NCI-H748 (cell line): ENCODE measurements around the gene RASL12.
"Not testable (repeated sequence)": the region's sequence is repeated elsewhere in the genome, so short reads cannot be mapped to it uniquely, and the experiment has no call there.

ENCODE experiments used
- DNase-seq: peaks from one replicate; lab custom pipeline; 2025; ENCODE audit not compliant: unreplicated experiment; lab: John Stamatoyannopoulos, UW

The RASL12 gene

DNA sequence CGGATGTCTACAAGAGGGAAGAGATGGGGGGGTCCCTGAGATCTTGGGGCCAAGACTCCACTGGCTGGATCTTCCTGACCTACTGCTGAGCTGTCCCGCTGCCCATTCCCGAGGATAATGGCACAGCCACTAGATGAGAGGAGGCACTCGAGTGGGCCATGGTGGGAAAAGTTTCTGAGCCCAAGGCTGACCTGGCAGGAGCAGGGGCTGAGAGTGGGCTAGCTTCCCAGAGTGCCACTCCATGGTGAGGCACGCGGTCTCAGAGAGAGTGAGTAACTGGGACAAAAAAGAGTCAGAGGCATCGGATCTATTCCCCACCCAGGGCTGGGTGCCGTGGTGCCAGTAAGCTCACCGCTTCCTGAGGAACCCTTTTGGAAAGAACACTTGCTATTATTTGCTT is 11.7 kb downstream of the RASL12 start:
- no peak for DNase-seq

DNA sequence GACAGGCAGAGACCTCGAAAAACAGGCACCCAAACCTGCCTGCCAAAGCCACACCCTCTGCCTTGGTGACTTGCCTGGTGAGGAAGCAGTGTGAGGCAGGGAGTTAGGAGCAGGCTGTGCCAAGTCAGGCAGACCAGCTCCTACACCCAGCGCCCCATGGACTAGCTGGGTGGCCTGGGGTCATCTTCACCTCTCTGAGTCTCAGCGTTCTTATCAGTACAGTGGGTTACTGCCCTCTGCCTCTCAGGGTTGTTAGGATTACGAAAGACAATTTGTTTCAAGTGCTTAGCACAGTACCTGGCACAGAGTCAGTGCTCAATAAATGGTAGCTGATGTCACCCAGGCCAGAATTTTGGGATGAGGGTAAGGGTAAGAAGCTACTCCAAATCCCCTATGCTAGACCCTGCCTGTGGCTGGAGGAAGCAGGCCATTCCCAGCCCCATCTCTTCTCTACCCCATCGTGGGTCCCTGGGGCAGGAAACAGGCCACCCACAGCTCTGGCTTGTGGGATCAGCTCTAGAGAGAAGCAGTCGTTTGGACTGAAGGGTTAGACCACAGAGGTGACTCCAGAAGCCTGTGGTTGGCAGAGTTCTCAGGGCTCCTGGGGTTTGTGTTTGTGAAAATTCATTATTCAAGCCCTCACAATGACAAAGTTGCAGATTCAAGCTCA is 12.5 kb downstream of the RASL12 start:
- DNase-seq, result no peak

DNA sequence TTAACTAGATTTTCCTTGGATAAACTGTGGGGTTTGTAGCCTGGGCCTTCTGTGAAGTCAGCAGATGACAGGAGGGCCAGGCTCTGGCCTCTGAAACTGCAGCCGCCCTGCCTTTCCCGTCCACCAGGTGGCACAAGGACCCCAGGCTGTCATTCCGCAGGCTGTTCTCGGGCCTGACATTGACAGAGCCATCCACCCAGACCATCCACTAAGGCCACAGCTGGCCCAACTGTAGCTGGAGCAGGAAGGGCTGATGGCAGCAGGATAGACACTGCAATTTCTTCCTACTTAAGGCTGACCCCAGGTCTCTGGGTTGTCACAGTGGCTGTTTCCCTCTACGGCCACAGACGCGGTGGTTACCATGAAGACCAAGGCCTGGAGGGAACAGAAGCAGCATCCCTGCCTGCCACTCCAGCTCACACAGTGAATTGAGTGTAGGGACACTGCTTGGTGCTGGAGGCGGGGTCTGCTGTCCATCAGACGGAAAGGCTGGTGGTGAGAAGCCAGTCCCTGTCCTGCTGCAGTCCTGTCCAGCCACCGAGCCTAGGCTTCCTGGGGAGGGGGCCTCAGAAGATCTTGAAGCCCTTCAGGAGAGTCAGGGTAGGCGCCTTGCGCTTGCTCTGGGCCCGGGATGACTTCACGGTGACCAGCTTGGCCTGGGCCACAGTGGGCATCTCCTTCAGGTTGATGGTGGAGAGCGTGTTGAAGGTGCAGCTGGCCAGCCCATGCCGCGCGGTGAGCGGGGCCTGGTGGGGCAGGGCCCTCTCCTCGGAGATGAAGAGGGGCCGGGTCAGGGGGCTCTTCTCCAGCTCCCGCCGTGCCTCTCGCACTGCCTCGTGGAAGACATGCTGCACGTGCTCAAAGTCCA is 13.2 kb downstream of the RASL12 start:
- peak; percentile 52 for DNase-seq

DNA sequence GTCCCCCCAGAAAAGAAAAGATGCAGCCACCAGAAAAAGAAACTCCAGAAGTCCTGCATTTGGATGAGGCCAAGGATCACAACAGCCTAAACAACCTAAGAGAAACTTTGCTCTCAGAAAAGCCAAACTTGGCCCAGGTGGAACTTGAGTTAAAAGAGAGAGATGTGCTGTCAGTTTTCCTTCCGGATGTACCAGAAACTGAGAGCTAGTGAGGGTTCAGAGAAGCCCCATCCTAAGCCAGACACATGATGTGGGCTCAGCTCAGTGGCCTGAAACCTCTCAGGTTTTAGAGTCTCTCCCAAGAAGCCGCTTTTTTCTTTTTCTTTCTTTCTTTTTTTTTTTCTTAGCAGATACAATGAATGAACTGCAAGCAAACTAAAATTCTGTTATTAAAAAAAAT is 14.8 kb downstream of the RASL12 start:
- DNase-seq, result no peak

DNA sequence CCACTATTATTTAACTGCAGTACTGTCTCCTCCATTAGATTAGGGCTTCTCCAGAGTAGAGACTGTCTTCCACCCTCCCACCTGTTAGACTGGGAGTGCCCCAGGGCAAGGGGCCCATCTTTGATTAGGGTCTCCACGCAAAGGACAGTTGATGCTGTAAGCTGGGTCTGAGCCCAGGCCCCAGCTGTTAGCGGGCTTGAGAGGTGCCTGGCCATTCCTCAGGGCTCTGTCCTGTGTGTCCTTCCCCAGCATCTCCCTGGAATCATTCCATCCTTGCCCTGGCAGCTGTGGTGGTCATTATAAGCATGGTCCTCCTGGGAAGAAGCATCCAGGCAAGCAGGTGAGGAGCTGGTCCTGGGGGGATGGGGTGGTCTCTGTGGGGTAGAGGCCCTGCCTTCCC is 16.5 kb downstream of the RASL12 start:
- DNase-seq, result no peak

DNA sequence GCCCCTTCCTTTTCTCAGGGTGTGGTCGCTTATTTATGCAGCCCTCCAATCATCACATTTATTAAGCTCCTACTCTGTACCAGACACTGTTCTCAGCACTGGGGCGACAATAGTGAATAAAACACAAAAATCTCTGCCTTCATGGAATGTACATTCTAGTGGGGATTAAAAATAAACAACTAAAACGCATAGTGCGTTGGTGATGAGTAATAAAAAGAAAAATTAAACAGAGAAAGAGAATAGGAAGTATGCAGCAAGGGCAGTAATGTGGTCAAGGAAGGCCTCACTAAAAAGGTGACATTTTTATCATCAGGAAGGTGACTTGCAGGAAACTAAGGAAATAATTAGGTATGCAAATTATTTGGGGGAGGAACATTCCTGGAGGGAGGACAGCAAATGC is 17.5 kb downstream of the RASL12 start:
- no peak for DNase-seq

DNA sequence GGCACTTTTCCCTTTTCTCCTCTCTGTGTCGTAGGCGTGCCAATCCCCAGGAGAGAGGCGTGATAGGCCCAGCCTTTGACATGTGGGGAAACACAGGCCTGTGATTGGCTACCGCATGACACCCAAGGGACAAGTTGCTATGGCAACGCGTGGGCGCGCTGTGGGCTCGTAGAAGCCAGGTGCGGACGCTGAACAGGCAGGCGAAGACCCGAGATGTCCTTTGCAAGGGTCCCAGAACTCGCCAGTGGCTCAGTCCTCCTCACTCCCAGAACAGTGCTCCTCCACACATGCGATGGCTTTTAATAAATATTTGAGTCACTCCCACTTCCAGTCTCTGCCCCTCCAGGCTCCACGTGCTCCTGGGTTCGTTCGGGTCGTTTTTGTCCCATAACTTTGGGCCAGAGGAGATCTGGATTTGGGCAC is 18.4 kb downstream of the RASL12 start:
- peak; percentile 98 for DNase-seq

DNA sequence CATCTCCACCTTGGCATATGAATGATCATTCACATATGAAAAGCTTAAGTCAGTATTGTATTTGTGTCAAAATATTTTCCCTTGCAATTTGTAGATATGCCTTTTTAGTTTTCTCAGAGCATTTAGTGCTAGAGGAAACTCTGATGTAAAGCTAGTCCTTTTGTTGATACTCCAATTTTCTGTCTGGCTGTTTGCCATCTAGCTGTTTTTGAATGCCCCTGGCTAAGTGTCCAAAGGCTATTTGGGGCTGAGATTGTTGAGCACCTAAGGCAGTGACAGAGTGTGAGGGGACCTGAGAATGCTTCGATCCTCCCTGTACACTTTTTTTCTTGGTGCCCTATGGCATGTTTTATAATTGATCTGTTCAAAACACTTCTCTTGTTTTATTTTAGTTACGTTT is 19.6 kb downstream of the RASL12 start:
- peak; percentile 28 for DNase-seq

DNA sequence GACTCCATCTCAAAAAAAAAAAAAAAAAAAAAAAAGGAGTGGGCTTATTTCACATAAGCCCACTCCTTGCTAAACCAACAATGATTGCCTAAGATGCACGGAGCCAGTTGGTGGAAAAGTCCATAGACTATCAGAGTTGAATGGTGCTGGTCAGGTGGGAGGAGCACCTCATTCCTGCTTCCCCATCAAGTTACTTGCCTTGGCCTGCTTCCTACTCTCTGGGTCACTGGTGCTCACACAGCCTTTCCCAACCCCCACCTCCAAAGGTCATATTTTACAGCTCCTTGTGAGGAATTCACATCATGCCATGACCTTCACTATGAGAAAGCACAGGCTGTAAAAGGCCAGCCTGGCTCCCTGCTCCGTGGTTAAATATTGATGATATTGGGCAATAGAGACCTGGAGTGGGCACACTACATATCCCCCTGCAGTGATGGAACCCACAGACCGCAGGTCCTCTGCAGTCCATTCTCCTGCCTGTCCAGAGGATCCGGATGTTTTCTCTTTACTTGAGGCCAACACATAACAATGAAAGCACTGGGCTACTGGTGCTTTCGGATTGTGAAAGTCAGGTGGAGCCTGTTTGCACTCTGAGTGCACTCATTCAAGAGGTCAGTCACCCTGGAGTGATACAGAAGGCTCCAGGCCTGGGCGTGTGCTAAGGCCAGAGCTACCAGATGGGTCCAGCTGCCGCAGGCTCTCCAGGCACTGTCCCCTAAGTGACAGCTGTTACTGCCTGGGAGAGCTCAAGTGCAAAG is 22.9 kb downstream of the RASL12 start, which contains the start of gene SLC51B:
SLC51B (plus strand) TSS at position 664 of the 758 bp plus-strand sequence. CDS start 4,618 bp downstream, outside the sequence.
- DNase-seq, result peak; percentile 62

DNA sequence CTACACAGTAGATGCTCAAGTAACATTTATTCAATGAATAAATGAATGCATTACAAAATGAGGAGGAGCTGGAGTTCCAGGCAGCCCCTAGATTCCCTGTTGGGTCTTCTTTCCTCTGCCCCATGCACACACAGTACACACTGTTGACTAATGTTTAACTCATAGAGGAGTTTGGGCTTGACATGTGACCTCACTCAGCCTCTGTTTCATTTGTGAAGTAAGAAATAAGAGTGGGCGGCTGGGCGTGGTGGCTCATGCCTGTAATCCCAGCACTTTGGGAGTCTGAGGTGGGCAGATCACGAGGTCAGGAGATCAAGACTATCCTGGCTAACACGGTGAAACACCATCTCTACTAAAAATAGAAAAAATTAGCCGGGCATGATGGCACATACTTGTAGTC is 23.6 kb downstream of the RASL12 start:
- not testable (repeated sequence) for DNase-seq

DNA sequence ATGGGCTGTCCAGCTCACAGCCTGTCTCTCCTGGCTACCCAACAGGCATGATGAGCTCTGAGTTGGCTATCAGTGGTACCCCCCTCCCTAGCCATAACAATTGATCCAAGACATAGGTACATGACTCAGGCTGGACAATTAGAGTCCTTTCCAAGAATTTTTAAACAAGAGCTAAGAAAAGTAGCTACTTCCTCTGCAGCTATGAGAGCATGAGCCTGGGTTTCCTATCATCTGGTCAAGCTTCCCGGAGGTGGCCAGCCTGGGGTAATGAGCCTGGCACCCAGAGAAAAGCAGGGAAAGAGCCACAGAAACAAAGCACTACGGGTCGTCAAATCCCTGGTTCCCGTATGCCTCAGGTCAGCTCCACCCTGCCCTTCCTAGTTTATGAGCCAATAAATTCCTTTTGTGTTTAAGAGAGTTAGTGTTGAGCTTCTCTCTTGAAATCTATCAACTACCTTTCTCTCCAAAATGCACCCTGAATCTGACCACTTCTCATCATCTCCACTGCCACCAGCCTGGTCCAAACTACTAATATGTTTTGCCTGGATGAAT is 24.9 kb downstream of the RASL12 start:
- DNase-seq, result no peak

DNA sequence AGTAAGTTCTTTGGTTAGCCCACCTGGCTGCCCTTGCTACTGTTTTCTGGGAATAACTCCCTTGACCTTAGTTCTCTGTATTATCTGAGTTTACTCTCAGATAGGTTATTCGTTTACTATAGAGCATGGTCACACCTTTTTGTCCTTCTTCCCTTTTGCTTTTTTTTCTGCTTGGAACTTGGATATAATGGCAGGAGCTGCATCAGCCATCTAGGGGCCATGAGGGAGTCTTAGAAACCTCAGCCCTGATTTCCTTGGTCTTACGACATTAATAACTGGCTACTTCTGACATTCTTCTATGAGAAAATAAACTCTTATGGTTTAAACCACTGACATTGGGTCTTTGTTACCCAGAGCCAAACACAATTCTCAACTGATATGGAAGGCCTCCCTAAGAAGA is 26.0 kb downstream of the RASL12 start:
- DNase-seq, result no peak

DNA sequence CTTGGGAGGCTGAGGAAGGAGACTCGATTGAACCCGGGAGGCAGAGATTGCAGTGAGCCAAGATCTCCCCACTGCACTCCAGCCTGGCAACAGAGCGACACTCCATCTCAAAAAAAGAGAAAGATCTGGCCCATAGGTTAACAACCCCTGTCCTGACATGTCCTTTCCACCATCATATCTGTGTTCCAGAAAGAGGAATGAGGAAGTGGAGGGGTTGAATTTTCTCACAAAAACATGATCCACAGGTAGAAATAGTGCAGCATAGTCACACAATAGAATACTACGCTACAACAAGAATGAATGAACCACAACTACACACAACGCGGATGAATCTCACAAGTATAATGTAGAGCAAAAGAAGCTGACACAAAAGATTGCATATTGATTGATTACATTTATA is 27.3 kb downstream of the RASL12 start:
- DNase-seq, result no peak

DNA sequence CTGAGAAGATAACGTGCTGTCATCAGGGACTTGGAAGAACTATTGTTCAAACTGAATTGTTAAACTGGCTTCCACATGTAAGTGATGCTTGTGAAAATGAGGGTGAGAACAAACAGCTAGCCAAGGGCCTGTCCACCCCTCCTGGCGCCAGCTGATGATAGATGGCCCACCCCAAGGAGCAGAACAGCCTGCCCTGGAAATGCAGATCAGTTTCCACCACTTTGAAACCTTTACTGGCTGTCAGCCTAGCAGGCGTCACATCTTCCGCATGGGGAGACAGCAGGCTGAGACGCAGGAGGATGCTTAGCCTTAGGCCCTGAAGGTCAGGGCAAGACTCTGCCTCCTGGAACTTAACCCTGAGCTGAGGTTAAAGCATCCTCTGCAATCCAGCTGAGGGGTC is 29.0 kb downstream of the RASL12 start:
- DNase-seq, result no peak

DNA sequence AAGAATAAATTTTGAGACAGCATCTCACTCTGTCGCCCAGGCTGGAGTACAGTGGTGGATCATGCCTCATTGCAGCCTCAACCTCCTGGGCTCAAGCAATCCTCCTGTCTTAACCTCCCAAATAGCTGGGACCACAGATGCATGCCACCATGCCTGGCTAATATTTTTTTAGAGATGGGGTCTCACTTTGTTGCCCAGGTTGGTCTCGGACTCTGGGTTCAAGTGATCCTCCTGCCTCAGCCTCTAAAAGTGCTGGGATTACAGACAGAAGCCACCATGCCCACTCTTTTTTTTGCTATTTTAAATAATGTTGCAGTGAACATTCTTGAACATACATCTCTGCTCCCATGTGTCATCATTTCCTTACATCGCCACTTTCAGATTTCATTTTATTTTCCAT is 29.4 kb downstream of the RASL12 start:
- DNase-seq, result no peak

DNA sequence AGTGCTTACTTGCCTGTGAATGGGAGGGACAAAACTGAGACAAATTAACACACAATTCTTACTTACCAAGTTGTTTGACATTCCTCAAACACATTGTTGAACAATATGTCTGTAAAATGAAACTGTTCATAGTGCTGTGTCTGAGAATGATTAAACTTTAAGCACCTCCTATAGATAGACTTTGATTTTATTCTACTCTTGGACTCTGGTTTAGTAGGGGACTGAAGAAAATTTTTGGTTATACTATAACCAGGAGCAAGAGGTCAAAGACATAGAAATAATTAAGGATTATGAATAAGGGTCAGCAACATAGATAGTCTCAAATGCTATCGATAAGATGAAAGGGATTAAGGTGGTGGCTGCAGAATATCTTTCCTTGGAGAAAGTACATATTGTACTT is 30.5 kb downstream of the RASL12 start:
- DNase-seq, result no peak

DNA sequence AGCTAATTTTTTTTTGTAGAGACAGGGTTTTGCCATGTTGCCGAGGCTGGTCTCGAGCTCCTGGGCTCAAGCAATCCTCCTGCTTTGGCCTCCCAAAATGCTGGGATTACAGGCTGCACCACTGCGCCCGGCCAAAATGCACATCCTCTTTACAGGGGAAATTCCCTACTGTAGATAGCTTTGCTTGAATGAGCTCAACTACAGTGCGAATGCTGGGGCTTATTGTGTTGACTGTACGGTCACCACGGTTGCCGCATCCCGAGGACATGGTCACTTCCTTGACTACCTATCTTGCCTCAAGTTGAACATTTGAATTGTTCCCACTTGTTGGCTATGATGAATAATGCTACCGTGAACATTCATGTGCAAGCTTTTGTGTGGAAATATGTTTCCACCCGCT is 33.1 kb downstream of the RASL12 start:
- no peak for DNase-seq

DNA sequence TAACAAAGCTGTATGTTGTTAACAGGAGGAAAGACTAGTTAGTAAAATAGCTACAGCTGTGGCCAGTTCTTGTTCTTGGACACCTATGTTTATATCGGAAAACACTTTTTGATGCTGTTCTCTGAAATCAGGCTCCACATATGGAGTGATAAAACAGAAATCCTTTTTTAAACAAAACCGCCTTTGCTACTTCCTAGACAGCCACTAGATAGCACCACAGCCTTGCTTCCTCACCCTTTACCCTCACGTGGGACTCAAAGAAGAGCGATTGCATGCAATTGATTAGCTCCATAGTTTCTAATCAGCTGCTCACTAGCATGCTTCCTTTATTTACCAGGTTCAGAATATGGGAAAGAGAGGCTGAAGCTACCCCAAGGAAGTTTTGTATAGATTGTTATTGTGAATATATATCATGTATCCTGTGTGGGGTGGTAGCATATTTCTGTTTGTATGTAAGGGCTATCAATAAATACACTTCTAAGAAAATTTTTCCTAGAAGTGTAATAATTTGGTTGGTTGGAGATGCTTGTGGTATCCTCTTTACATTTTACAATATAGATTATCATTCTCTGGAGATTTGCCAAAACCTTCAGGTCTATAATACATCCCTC is 34.0 kb downstream of the RASL12 start:
- DNase-seq, result peak; percentile 42

DNA sequence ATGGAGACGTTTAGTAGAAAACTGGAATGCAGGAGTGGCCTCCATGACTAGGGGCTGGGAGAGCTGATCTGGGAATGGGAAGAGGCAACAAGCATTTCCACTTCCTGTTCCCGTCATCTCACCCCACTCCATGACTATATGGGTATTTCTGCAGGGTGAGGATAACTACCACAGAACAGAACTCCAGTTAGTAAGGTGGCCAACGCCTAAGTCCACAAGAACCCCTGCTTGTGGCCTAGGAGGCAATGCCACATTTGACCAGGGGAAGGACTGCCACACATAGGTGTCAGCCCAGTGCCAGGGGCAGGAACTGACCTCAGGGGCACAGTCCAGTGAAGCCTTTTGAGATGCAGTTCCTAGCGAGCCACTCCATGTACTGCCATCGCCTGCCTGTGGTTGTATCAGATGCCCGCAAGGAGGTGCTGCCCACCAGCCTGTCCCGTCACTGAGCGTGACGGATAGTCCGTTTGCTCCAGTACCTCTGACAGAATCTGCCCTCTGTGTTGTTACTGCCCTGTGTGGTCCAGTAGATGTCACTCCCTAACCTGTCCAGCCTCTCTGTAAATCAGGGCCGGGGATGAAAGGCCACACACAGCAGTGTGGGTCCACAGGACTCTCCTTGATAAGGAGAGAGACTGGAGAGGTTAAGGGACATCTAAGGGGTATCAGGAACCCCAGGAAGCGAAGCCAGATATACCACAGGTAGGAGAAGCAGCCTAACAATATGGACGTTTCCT is 34.8 kb downstream of the RASL12 start:
- peak; percentile 80 for DNase-seq

DNA sequence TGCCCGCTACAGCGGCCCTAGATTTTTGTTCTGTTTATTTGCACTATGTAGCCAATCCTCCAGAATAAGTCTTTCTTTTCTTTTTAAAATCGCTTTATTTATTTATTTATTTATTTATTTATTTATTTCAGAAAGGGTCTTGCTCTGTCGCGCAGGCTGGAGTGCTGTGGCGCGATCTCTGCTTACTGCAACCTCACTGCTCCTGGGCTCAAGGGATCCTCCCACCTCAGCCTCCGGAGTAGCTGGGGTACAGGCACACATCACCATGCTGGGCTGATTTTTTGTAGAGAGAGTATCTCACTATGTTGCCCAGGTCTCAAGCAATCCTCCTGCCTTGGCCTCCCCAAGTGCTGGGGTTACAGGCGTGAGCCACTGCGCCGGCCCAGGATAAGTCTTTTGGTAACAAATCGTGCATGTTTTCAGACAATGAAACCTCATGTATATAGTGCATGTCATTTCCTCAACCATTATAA is 38.0 kb downstream of the RASL12 start:
- DNase-seq, result no peak
